Activated T-helper 1 cell treated with anti-CD3 and anti-CD28 coated beads, Interleukin-12 subunit alpha, Interleukin-12 subunit beta, Interleukin-2, Interleukin-4 antibody, amounts not matched to agents 30 ng/mL and 10 ng/mL and 1 ng/mL, durations not matched to agents 14 hours and 24 hours and 36 hours (primary cell): ENCODE results near the gene ARHGAP25. TPM values are rescaled to one million over a fixed set of nuclear protein-coding genes. Genes with fewer than 3 reads are reported as not detected.

Experiments
- DNase-seq: peaks from one replicate; pipeline ENCODE4 v3.0.0; 2021; ENCODE audit warnings: low spot score
- H3K27ac Mint-ChIP-seq: one replicate; pipeline ENCODE4 v1.8.0; 2021; ENCODE audit warnings: mild to moderate bottlenecking, mixed read lengths
- H3K27me3 Mint-ChIP-seq: one replicate; pipeline ENCODE4 v1.8.0; 2022; ENCODE audit warnings: mild to moderate bottlenecking, moderate library complexity, mixed read lengths; ENCODE audit not compliant: insufficient read depth
- H3K36me3 Mint-ChIP-seq: one replicate; pipeline ENCODE4 v1.8.0; 2021; ENCODE audit warnings: low read depth, mixed read lengths
- H3K4me1 Mint-ChIP-seq: one replicate; pipeline ENCODE4 v1.8.0; 2021; ENCODE audit warnings: low read depth, mixed read lengths
- H3K4me3 Mint-ChIP-seq: one replicate; pipeline ENCODE4 v1.8.0; 2021; ENCODE audit warnings: mild to moderate bottlenecking, moderate library complexity, mixed read lengths
- H3K9me3 Mint-ChIP-seq: one replicate; pipeline ENCODE4 v1.8.0; 2021; ENCODE audit warnings: mixed read lengths
- intact Hi-C: fragments of 100-400 bp; cut with micrococcal nuclease; formaldehyde crosslinking; loops from one replicate; pipeline ENCODE4 v1.15.1; 2024
- total RNA-seq: library from RNA; stranded (reverse); gene quantifications from 2 replicates; pipeline ENCODE4 v1.2.3, GENCODE V29; 2022

ARHGAP25 gene
- total RNA-seq, 1 donor from 2014 or later: 74.2 TPM

GRCh38 chr2:68765739-68766375 is 31.2 kb downstream of the ARHGAP25 start:
- no peak for DNase-seq
- Mint-ChIP-seq H3K27me3 (no peaks in the 10 kb centered on the region), H3K27ac (peak overlapping the region; percentile 92), H3K36me3 (peaks cover 18% of the 10 kb centered on the region), H3K9me3 (no peaks in the 10 kb centered on the region), H3K4me3 (peak overlapping the region; percentile 65), H3K4me1 (peaks cover 96% of the 10 kb centered on the region)
- intact Hi-C loops: loop anchor here (2.0 to 10.0 kb wide), 8 partner anchors 13 to 879 kb away; partner anchors contain the start of genes APLF, FBXO48 and PPP3R1

- intact Hi-C loops: loop anchor here (2.0 to 10.0 kb wide), 8 partner anchors 14 to 878 kb away; partner anchors contain the start of genes APLF, FBXO48 and PPP3R1
- H3K4me3 Mint-ChIP-seq: peak overlapping the region; percentile 65
- H3K27me3 Mint-ChIP-seq: no peaks in the 10 kb centered on the region
- peaks cover 96% of the 10 kb centered on the region for H3K4me1 Mint-ChIP-seq
- no peaks in the 10 kb centered on the region for H3K9me3 Mint-ChIP-seq
- peaks cover 14% of the 10 kb centered on the region for H3K36me3 Mint-ChIP-seq
- peak; percentile 75 for DNase-seq
- H3K27ac Mint-ChIP-seq: peak overlapping the region; percentile 92
Observed at GRCh38 chr2:68766376-68766845, 31.8 kb downstream of the ARHGAP25 start.

GRCh38 chr2:68767031-68767961 is 32.7 kb downstream of the ARHGAP25 start:
- DNase-seq: peak; percentile 37
- Mint-ChIP-seq H3K27ac (peak overlapping the region; percentile 92), H3K4me1 (peaks cover 96% of the 10 kb centered on the region), H3K4me3 (peak overlapping the region; percentile 65), H3K36me3 (peaks cover 16% of the 10 kb centered on the region), H3K27me3 (no peaks in the 10 kb centered on the region), H3K9me3 (no peaks in the 10 kb centered on the region)
- intact Hi-C loops: loop anchor here (1.0 to 10.0 kb wide), 10 partner anchors 14 to 878 kb away; partner anchors contain the start of genes APLF, FBXO48 and PPP3R1

GRCh38 chr2:68767996-68768395 is 33.4 kb downstream of the ARHGAP25 start:
- intact Hi-C loops: loop anchor here (1.0 to 10.0 kb wide), 10 partner anchors 15 to 877 kb away; partner anchors contain the start of genes APLF, FBXO48 and PPP3R1
- Mint-ChIP-seq H3K36me3 (peaks cover 22% of the 10 kb centered on the region), H3K9me3 (no peaks in the 10 kb centered on the region), H3K27me3 (no peaks in the 10 kb centered on the region), H3K4me3 (peak overlapping the region; percentile 65), H3K4me1 (peaks cover 98% of the 10 kb centered on the region), H3K27ac (peak overlapping the region; percentile 92)
- no peak for DNase-seq

- Mint-ChIP-seq H3K27me3 (no peaks in the 10 kb centered on the region), H3K4me3 (peak overlapping the region; percentile 65), H3K4me1 (peaks cover 98% of the 10 kb centered on the region), H3K27ac (peak overlapping the region; percentile 92), H3K36me3 (peaks cover 27% of the 10 kb centered on the region), H3K9me3 (no peaks in the 10 kb centered on the region)
- no peak for DNase-seq
- intact Hi-C loops: loop anchor here (10.0 kb wide), 2 partner anchors 286 to 514 kb away; partner anchors contain the start of gene PPP3R1
Observed at GRCh38 chr2:68768461-68768860, 33.9 kb downstream of the ARHGAP25 start.

GRCh38 chr2:68768951-68769350 is 34.3 kb downstream of the ARHGAP25 start:
- peaks cover 100% of the 10 kb centered on the region for H3K4me1 Mint-ChIP-seq
- H3K4me3 Mint-ChIP-seq: peak overlapping the region; percentile 65
- H3K27me3 Mint-ChIP-seq: no peaks in the 10 kb centered on the region
- H3K27ac Mint-ChIP-seq: peak overlapping the region; percentile 92
- intact Hi-C loops: loop anchor here (10.0 kb wide), 2 partner anchors 286 to 514 kb away; partner anchors contain the start of gene PPP3R1
- peaks cover 30% of the 10 kb centered on the region for H3K36me3 Mint-ChIP-seq
- DNase-seq: no peak
- no peaks in the 10 kb centered on the region for H3K9me3 Mint-ChIP-seq

- no peak for DNase-seq
- intact Hi-C loops: loop anchor here (1.0 to 10.0 kb wide), 6 partner anchors 24 to 515 kb away; partner anchors contain the start of genes ARHGAP25 and PPP3R1
- H3K27ac Mint-ChIP-seq: peak overlapping the region; percentile 90
- no peaks in the 10 kb centered on the region for H3K27me3 Mint-ChIP-seq
- peak overlapping the region; percentile 51 for H3K4me3 Mint-ChIP-seq
- H3K4me1 Mint-ChIP-seq: peaks cover 100% of the 10 kb centered on the region
- peaks cover 28% of the 10 kb centered on the region for H3K36me3 Mint-ChIP-seq
- no peaks in the 10 kb centered on the region for H3K9me3 Mint-ChIP-seq
Observed at GRCh38 chr2:68769586-68770270, 35.1 kb downstream of the ARHGAP25 start.

- no peaks in the 10 kb centered on the region for H3K27me3 Mint-ChIP-seq
- H3K27ac Mint-ChIP-seq: peak overlapping the region; percentile 90
- H3K4me3 Mint-ChIP-seq: peak overlapping the region; percentile 51
- H3K36me3 Mint-ChIP-seq: peaks cover 33% of the 10 kb centered on the region
- no peak for DNase-seq
- H3K9me3 Mint-ChIP-seq: no peaks in the 10 kb centered on the region
- peaks cover 99% of the 10 kb centered on the region for H3K4me1 Mint-ChIP-seq
- intact Hi-C loops: loop anchor here (1.0 kb wide), 4 partner anchors 25 to 53 kb away; partner anchors contain the start of gene ARHGAP25
Observed at GRCh38 chr2:68770271-68771111, 35.9 kb downstream of the ARHGAP25 start.

- intact Hi-C loops: no loop called here
- H3K9me3 Mint-ChIP-seq: no peaks in the 10 kb centered on the region
Observed at GRCh38 chr2:68771211-68771751, 36.7 kb downstream of the ARHGAP25 start.

GRCh38 chr2:68772109-68772508 is 37.5 kb downstream of the ARHGAP25 start:
- Mint-ChIP-seq H3K9me3 (no peaks in the 10 kb centered on the region), H3K27me3 (no peaks in the 10 kb centered on the region), H3K27ac (peak overlapping the region; percentile 84), H3K4me3 (peak overlapping the region; percentile 32), H3K36me3 (peaks cover 46% of the 10 kb centered on the region), H3K4me1 (peaks cover 99% of the 10 kb centered on the region)
- no peak for DNase-seq
- intact Hi-C loops: no loop called here

More at GRCh38 chr2:68771211-68771751, 36.7 kb downstream of the ARHGAP25 start:
- peak overlapping the region; percentile 51 for H3K4me3 Mint-ChIP-seq
- H3K27me3 Mint-ChIP-seq: no peaks in the 10 kb centered on the region
- DNase-seq: no peak
- H3K27ac Mint-ChIP-seq: peak overlapping the region; percentile 90
- peaks cover 99% of the 10 kb centered on the region for H3K4me1 Mint-ChIP-seq
- peaks cover 41% of the 10 kb centered on the region for H3K36me3 Mint-ChIP-seq

GRCh38 chr2:68774569-68775271 is 40.1 kb downstream of the ARHGAP25 start:
- DNase-seq: peak; percentile 66
- peak overlapping the region; percentile 81 for H3K4me3 Mint-ChIP-seq
- peaks cover 89% of the 10 kb centered on the region for H3K4me1 Mint-ChIP-seq
- no peaks in the 10 kb centered on the region for H3K27me3 Mint-ChIP-seq
- peak overlapping the region; percentile 91 for H3K27ac Mint-ChIP-seq
- no peaks in the 10 kb centered on the region for H3K9me3 Mint-ChIP-seq
- H3K36me3 Mint-ChIP-seq: peaks cover 53% of the 10 kb centered on the region
- intact Hi-C loops: loop anchor here (1.0 to 2.0 kb wide), 6 partner anchors 11 to 134 kb away; partner anchors contain the start of gene ARHGAP25
